Heart right ventricle (tissue), 16 donors: ENCODE results near the gene ELAVL1. TPM values are rescaled to one million over a fixed set of nuclear protein-coding genes. Genes with fewer than 3 reads are reported as not detected.

Experiments used
- ATAC-seq, 8 donors: fragments of 200-7000 bp; cut with Tn5 transposase; one replicate each; pipeline ENCODE4 v1.9.1; 2020; ENCODE audit warnings: mild to moderate bottlenecking in 8 of 8, moderate library complexity in 8 of 8, moderate number of reproducible peaks in 1 of 8
- DNase-seq, 2 donors: peaks; one replicate each; pipeline ENCODE4 v3.0.0-alpha.2; 2020
- H3K27ac ChIP-seq, 10 donors: fragments of 200-600 bp; sonication (generic) in 2 of 10; one replicate each; pipeline versions ENCODE4 v1.5.0 to v1.8.0; 2020 to 2022; ENCODE audit warnings: mild to moderate bottlenecking in 3 of 10
- H3K27me3 ChIP-seq, 7 donors: fragments of 200-600 bp; one replicate each; pipeline ENCODE4 v1.8.0; 2021 to 2022; ENCODE audit warnings: mild to moderate bottlenecking in 2 of 7
- H3K36me3 ChIP-seq, 9 donors: fragments of 200-600 bp; sonication (generic) in 1 of 9; one replicate each; pipeline versions ENCODE4 v1.5.0 to v1.8.0; 2020 to 2022; ENCODE audit warnings: mild to moderate bottlenecking in 2 of 9
- H3K4me1 ChIP-seq, 9 donors: fragments of 200-600 bp; sonication (generic) in 1 of 9; one replicate each; pipeline versions ENCODE4 v1.5.0 to v1.8.0; 2020 to 2022; ENCODE audit warnings: mild to moderate bottlenecking in 4 of 9
- H3K4me3 ChIP-seq, 10 donors: fragments of 200-600 bp; sonication (generic) in 2 of 10; one replicate each; pipeline versions ENCODE4 v1.5.0 to v1.8.0; 2020 to 2022; ENCODE audit warnings: mild to moderate bottlenecking in 7 of 10, moderate library complexity in 2 of 10
- H3K9me3 ChIP-seq, 11 donors: fragments of 200-600 bp in 10 of 11; sonication (generic) in 2 of 11; one replicate each; pipeline versions ENCODE4 v1.5.0 to v1.8.0; 2013 to 2022; ENCODE audit warnings: mild to moderate bottlenecking in 2 of 11, control low read depth in 1 of 11, moderate library complexity in 1 of 11
- WGBS, 2 donors: extraction: QIAGEN DNeasy Blood & Tissue Kit; methylation state at CpG; one replicate each; pipeline ENCODE4 v1.1.7; 2013; ENCODE audit warnings: inconsistent platforms in 1 of 2; 5-methylcytosine and 5-hydroxymethylcytosine counted together
- intact Hi-C, 10 donors: fragments of 100-400 bp; cut with DNase I; formaldehyde crosslinking; loops; one replicate each; pipeline versions ENCODE4 v1.11.1 to v1.14.2; 2022
- polyA plus RNA-seq, 2 donors: library from polyadenylated mRNA; stranded (reverse); fragments of 200-250 nt; gene quantifications; one replicate each; pipeline ENCODE4 v1.2.3, GENCODE V29; 2013
- total RNA-seq, 10 donors: library from RNA; stranded (reverse); fragmentation: NEBNext Ultra II Directional in 3 of 10; extraction: Animal tissue kit (Norgen Biotek cat#: 25700) in 3 of 10; gene quantifications; one replicate each; pipeline versions ENCODE4 v1.2.1 to v1.2.4, GENCODE V29; 2021 to 2023
- TF ChIP-seq, protein P1 (sequence below), 9 donors: fragments of 200-600 bp; sonication (generic) in 2 of 9; IDR thresholded peaks; one replicate each; pipeline versions ENCODE4 v1.5.0 to v1.8.0; 2021 to 2022; ENCODE audit warnings: antibody characterized with exemption in 9 of 9, mild to moderate bottlenecking in 5 of 9, moderate library complexity in 1 of 9
- donor health status: Arrhythmogenic right ventricular cardiomyopathy.
- donor health status: ischemic (EF 13 %, LVEDD 7.1; RV severe dilation, severe dysfunction).
- donor health status: healthy with polysubstance abuse.
- donor health status: DM: no; HTN: yes; CAD: no.
- donor health status: DM: no; HTN: no; CAD: no.
- donor health status: ischemic (EF 25% LVEDD 6.9; RV normal size, moderate dysfunction).
- donor health status: ischemic (EF 25% LVEDD 5.7; RV mildly dilated, moderate dysfunction).
- donor health status: healthy.
- donor health status: DM: yes; HTN: yes; CAD: no.
- donor health status: Ischemic cardiomyopathy.
- donor health status: ischemic (EF 35%, LVEDD 5.7; RV mildly dilated, moderate dysfunction).
- donor health status: nonischemic (EF 11% LVEDD 7.7; RV severe dilation, severe dysfunction).
- donor health status: DM: yes; HTN: yes; CAD: no.
- donor health status: PGD.
- donor health status: ischemic (EF 29% LVEDD 5.4; RV normal size, mild dysfunction).
- donor health status: nonischemic (EF 23%, LVEDD 6.1; RV moderate dilation, normal function).

The ELAVL1 gene
- total and polyA plus RNA-seq, 12 donors: 11.6 to 60.1 (median 54.4) TPM

DNA sequence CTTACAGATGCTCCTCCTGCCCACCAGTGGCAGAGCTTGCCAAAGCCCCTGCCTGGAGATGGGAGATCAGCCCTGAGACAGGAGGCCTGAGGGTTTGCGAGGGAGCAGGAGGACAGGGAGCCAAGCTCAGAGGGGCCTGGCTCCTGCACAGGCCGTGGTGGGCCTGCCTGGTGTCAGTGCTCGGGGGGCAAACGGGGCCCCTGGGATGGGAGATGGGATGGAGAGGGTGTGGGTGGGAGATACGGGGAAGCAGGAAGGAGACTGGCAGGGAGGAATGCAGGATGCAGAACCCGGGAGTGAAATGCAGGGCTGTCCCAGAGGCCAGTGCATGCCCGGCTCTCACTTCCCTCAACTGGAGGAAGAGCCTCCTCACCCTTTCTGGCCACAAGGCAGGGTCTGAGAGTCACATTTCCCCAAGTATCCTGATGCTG is 19.9 kb downstream of the ELAVL1 start:
- no peak for ATAC-seq
- H3K27me3 ChIP-seq: no peaks in the 10 kb centered on the region
- DNase-seq: no peak
- peaks cover 0 to 98% (median 39%) of the 10 kb centered on the region in 9 donors for H3K36me3 ChIP-seq
- H3K9me3 ChIP-seq: no peaks in the 10 kb centered on the region
- H3K27ac ChIP-seq: no peak overlapping the region
- TF ChIP-seq, protein P1, sequence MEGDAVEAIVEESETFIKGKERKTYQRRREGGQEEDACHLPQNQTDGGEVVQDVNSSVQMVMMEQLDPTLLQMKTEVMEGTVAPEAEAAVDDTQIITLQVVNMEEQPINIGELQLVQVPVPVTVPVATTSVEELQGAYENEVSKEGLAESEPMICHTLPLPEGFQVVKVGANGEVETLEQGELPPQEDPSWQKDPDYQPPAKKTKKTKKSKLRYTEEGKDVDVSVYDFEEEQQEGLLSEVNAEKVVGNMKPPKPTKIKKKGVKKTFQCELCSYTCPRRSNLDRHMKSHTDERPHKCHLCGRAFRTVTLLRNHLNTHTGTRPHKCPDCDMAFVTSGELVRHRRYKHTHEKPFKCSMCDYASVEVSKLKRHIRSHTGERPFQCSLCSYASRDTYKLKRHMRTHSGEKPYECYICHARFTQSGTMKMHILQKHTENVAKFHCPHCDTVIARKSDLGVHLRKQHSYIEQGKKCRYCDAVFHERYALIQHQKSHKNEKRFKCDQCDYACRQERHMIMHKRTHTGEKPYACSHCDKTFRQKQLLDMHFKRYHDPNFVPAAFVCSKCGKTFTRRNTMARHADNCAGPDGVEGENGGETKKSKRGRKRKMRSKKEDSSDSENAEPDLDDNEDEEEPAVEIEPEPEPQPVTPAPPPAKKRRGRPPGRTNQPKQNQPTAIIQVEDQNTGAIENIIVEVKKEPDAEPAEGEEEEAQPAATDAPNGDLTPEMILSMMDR (IDR thresholded peaks at IDR 0.05): no peak
- H3K4me1 ChIP-seq: peaks cover 8 to 74% (median 54%) of the 10 kb centered on the region in 9 donors
- intact Hi-C loops: no loop called here
- no peak overlapping the region for H3K4me3 ChIP-seq
- 78 to 82% methylated on average over 7 of the region's 7 CpGs for WGBS, 2 donors

DNA sequence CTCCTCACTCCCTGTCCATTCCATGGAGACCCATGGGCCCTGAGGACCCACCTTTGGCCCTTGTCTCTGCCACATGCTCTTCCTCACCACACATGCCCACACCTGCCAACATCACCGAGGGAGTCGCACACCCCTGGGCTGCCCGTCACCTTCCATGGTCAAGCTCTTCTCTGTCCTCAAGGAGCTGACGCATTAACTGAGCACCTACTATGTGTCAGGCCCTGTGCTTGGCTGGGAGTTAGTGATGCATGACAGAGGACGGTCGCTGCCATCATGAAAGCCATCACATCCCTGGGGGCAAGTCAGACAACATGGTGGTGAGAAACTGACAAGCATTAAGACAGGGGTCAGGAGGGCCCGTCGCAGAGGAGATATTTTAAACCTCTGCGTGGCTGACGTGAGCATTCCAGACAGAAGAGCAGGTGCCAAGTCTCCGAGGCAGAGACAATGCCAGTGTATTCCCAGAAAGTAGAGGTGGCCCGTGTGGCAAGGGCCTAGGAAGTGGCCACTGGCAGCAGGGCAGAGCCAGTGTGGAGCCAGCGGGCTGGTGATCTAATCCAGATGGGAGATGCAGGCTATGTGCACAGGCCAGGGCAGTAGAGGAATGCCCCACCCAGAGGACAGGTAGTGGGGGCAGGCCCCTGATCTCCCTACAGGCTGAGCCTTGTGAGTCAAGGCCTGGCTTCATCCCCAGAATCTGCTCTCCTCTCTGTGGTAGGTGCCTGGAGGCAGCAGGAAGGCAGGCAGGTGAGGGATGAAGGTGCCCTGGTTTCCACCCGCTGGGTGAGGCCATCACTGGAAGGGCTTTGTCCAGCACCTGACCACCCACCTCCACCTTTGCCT is 21.2 kb downstream of the ELAVL1 start:
- Histone ChIP-seq H3K4me1 (peaks cover 8 to 70% (median 50%) of the 10 kb centered on the region in 9 donors), H3K36me3 (peaks cover 0 to 98% (median 37%) of the 10 kb centered on the region in 9 donors), H3K9me3 (no peaks in the 10 kb centered on the region), H3K27me3 (no peaks in the 10 kb centered on the region), H3K27ac (peak overlapping the region in 3 of 10 donors; percentile 66 to 84 (median 69)), H3K4me3 (no peak overlapping the region)
- peak in 3 of 8 donors; percentile 8 to 35 (median 19) for ATAC-seq
- DNase-seq: no peak
- TF ChIP-seq, protein P1 (IDR thresholded peaks at IDR 0.05): no peak
- 76 to 81% methylated on average over 14 of the region's 14 CpGs for WGBS, 2 donors
- intact Hi-C loops: no loop called here

DNA sequence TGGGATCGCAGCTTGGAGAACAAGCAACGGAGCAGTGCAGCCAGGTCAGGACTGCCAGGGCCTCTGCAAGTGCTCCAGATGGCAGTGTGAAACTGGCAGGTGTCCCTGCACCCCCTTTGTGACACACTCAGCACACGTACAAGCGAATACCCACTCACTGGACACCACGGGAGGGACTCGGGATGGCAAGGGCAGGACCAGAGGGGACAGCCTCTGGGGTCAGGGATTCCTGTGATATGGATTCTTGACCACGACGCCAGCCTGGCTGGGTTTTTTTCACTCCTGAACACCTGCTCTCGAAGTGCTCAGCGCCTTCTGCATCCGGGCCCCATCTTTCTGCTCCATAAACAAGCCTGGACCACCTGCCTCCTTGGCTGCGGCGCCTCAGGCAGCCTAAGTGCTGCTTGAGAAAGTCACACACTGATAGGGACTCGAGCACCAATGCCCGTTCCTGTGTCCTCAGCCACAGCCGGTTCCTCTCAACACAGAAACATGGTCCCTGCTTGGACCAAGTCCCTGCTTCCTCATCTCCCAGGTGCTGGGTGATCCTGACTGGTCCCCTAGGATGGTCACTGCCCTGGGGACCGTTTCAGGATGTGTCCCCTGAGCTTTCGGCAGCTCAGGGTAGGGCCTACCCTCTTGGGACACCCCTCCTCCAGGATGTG is 22.0 kb downstream of the ELAVL1 start:
- Histone ChIP-seq H3K9me3 (no peaks in the 10 kb centered on the region), H3K4me1 (peaks cover 6 to 65% (median 43%) of the 10 kb centered on the region in 9 donors), H3K27ac (peak overlapping the region in 9 of 10 donors; percentile 36 to 84 (median 64)), H3K36me3 (peaks cover 0 to 98% (median 34%) of the 10 kb centered on the region in 9 donors), H3K27me3 (no peaks in the 10 kb centered on the region), H3K4me3 (no peak overlapping the region)
- intact Hi-C loops: no loop called here
- TF ChIP-seq, protein P1 (IDR thresholded peaks at IDR 0.05): no peak
- ATAC-seq: peak in 1 of 8 donors; percentile 12
- 86 to 90% methylated on average over 18 of the region's 18 CpGs for WGBS, 2 donors
- DNase-seq: no peak

DNA sequence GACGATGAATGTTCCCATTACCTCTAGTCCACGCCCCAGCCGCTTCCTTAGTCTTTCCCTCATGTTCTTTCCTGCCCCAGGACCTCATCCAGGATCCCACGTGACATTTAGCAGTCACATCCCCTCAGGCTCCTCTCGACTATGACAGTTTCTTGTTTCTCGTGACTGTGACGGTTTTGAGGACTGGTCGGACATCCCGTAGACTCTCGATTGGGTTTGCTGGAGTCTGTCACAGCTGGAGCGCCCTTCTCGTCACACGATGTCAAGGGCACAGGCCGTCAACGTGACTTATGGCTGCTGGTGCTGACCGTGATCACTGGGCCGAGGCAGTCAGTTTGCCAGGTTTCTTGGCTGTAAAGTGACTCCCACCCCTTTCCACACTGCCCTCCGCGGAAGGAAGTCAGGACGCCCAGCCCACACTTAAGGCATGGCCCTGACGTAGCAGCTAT is 22.8 kb downstream of the ELAVL1 start:
- peaks cover 6 to 64% (median 35%) of the 10 kb centered on the region in 9 donors for H3K4me1 ChIP-seq
- no peaks in the 10 kb centered on the region for H3K9me3 ChIP-seq
- no peaks in the 10 kb centered on the region for H3K27me3 ChIP-seq
- DNase-seq (no peak), ATAC-seq (peak in 7 of 8 donors; percentile 26 to 77 (median 55))
- TF ChIP-seq, protein P1 (IDR thresholded peaks at IDR 0.05): no peak
- peaks cover 0 to 100% (median 34%) of the 10 kb centered on the region in 9 donors for H3K36me3 ChIP-seq
- no peak overlapping the region for H3K4me3 ChIP-seq
- H3K27ac ChIP-seq: peak overlapping the region; percentile 48 to 84 (median 63)
- WGBS, 2 donors: 44% methylated on average over 21 of the region's 21 CpGs
- intact Hi-C loops: no loop called here
